Effector memory CD8-positive, alpha-beta T cell (primary cell): Measurements from ENCODE around the gene WNT1.

ENCODE experiments used
- ATAC-seq: fragments of 150-1000 bp; cut with Tn5 transposase; replicated peaks from 2 replicates; pipeline ENCODE4 v1.10.0; 2021; ENCODE audit warnings: mild to moderate bottlenecking, moderate library complexity
- DNase-seq, 3 experiments: peaks; one replicate each; pipeline ENCODE4 v3.0.0; 2021
- H3K27ac Mint-ChIP-seq, 2 donors: one replicate each; pipeline ENCODE4 v1.8.0; 2022; ENCODE audit warnings: mild to moderate bottlenecking in 2 of 2, mixed read lengths in 2 of 2, moderate library complexity in 2 of 2
- H3K27me3 Mint-ChIP-seq, 2 donors: one replicate each; pipeline ENCODE4 v1.8.0; 2022; ENCODE audit warnings: mixed read lengths in 2 of 2
- H3K36me3 Mint-ChIP-seq: one replicate; pipeline ENCODE4 v1.8.0; 2022; ENCODE audit warnings: mild to moderate bottlenecking, moderate library complexity, mixed read lengths; ENCODE audit not compliant: insufficient read depth
- H3K4me1 Mint-ChIP-seq, 2 donors: one replicate each; pipeline ENCODE4 v1.8.0; 2022; ENCODE audit warnings: low read depth in 2 of 2, mixed read lengths in 2 of 2
- H3K4me3 Mint-ChIP-seq, 2 donors: one replicate each; pipeline ENCODE4 v1.8.0; 2022; ENCODE audit warnings: mild to moderate bottlenecking in 2 of 2, mixed read lengths in 2 of 2, moderate library complexity in 2 of 2
- H3K9me3 Mint-ChIP-seq, 2 donors: one replicate each; pipeline ENCODE4 v1.8.0; 2022; ENCODE audit warnings: mixed read lengths in 2 of 2

Gene WNT1

GRCh38 chr12:48967991-48968390, 10.1 kb upstream of the WNT1 start:
- Mint-ChIP-seq H3K4me1 (peaks cover 18 to 25% of the 10 kb centered on the region in 2 donors), H3K27ac (no peak overlapping the region), H3K36me3 (peaks cover 8% of the 10 kb centered on the region), H3K27me3 (peaks cover 26 to 27% of the 10 kb centered on the region in 2 donors), H3K9me3 (no peaks in the 10 kb centered on the region), H3K4me3 (no peak overlapping the region)
- DNase-seq: no peak
- ATAC-seq: no peak

- Mint-ChIP-seq H3K9me3 (no peaks in the 10 kb centered on the region), H3K27me3 (peaks cover 29 to 32% of the 10 kb centered on the region in 2 donors), H3K4me3 (no peak overlapping the region), H3K4me1 (peaks cover 18 to 25% of the 10 kb centered on the region in 2 donors), H3K36me3 (peaks cover 8% of the 10 kb centered on the region), H3K27ac (no peak overlapping the region)
- DNase-seq (no peak), ATAC-seq (no peak)
These were observed 9.7 kb upstream of the WNT1 start for GRCh38 chr12:48968467-48968866.

- peaks cover 18 to 25% of the 10 kb centered on the region in 2 donors for H3K4me1 Mint-ChIP-seq
- H3K36me3 Mint-ChIP-seq: peaks cover 12% of the 10 kb centered on the region
- peak overlapping the region; percentile 27 to 74 for H3K4me3 Mint-ChIP-seq
- H3K27ac Mint-ChIP-seq: no peak overlapping the region
- peaks cover 32 to 40% of the 10 kb centered on the region in 2 donors for H3K27me3 Mint-ChIP-seq
- ATAC-seq: no peak
- DNase-seq: no peak
- no peaks in the 10 kb centered on the region for H3K9me3 Mint-ChIP-seq
These were observed 8.9 kb upstream of the WNT1 start for GRCh38 chr12:48969160-48969771.

- ATAC-seq (peak; percentile 71), DNase-seq (peak in 2 of 3 experiments; percentile 20 to 27)
- Mint-ChIP-seq H3K27ac (no peak overlapping the region), H3K27me3 (peaks cover 32 to 41% of the 10 kb centered on the region in 2 donors), H3K4me1 (peaks cover 18 to 25% of the 10 kb centered on the region in 2 donors), H3K36me3 (peaks cover 12% of the 10 kb centered on the region), H3K9me3 (no peaks in the 10 kb centered on the region), H3K4me3 (peak overlapping the region; percentile 74 to 89)
These were observed 8.1 kb upstream of the WNT1 start for GRCh38 chr12:48969833-48970701.

GRCh38 chr12:48970702-48971334, 7.3 kb upstream of the WNT1 start:
- Mint-ChIP-seq H3K36me3 (peaks cover 12% of the 10 kb centered on the region), H3K27me3 (peaks cover 32 to 41% of the 10 kb centered on the region in 2 donors), H3K4me3 (peak overlapping the region; percentile 74 to 89), H3K9me3 (no peaks in the 10 kb centered on the region), H3K4me1 (peaks cover 18 to 25% of the 10 kb centered on the region in 2 donors), H3K27ac (peak overlapping the region in 1 of 2 donors; percentile 19)
- DNase-seq: no peak
- no peak for ATAC-seq

GRCh38 chr12:48972213-48972951, 5.7 kb upstream of the WNT1 start:
- Mint-ChIP-seq H3K27me3 (peaks cover 32 to 41% of the 10 kb centered on the region in 2 donors), H3K4me1 (peaks cover 22 to 29% of the 10 kb centered on the region in 2 donors), H3K36me3 (peaks cover 14% of the 10 kb centered on the region), H3K4me3 (peak overlapping the region; percentile 74 to 89), H3K27ac (peak overlapping the region; percentile 19 to 68), H3K9me3 (no peaks in the 10 kb centered on the region)
- peak in 1 of 3 experiments; percentile 17 for DNase-seq
- ATAC-seq: peak; percentile 18

GRCh38 chr12:48972952-48973483, 5.1 kb upstream of the WNT1 start:
- Mint-ChIP-seq H3K4me3 (no peak overlapping the region), H3K27ac (no peak overlapping the region), H3K27me3 (peaks cover 32 to 41% of the 10 kb centered on the region in 2 donors), H3K36me3 (peaks cover 20% of the 10 kb centered on the region), H3K9me3 (no peaks in the 10 kb centered on the region), H3K4me1 (peaks cover 28 to 35% of the 10 kb centered on the region in 2 donors)
- DNase-seq (no peak), ATAC-seq (no peak)

GRCh38 chr12:48973531-48973930, 4.6 kb upstream of the WNT1 start:
- H3K27me3 Mint-ChIP-seq: peaks cover 32 to 41% of the 10 kb centered on the region in 2 donors
- no peak overlapping the region for H3K27ac Mint-ChIP-seq
- peaks cover 20% of the 10 kb centered on the region for H3K36me3 Mint-ChIP-seq
- DNase-seq: no peak
- H3K4me3 Mint-ChIP-seq: no peak overlapping the region
- no peaks in the 10 kb centered on the region for H3K9me3 Mint-ChIP-seq
- no peak for ATAC-seq
- H3K4me1 Mint-ChIP-seq: peaks cover 28 to 35% of the 10 kb centered on the region in 2 donors

- H3K4me3 Mint-ChIP-seq: no peak overlapping the region
- H3K4me1 Mint-ChIP-seq: peaks cover 33 to 40% of the 10 kb centered on the region in 2 donors
- peaks cover 32 to 41% of the 10 kb centered on the region in 2 donors for H3K27me3 Mint-ChIP-seq
- peaks cover 25% of the 10 kb centered on the region for H3K36me3 Mint-ChIP-seq
- peak in 1 of 3 experiments; percentile 36 for DNase-seq
- H3K27ac Mint-ChIP-seq: no peak overlapping the region
- ATAC-seq: no peak
- no peaks in the 10 kb centered on the region for H3K9me3 Mint-ChIP-seq
These were observed 4.0 kb upstream of the WNT1 start for GRCh38 chr12:48973941-48974673.

GRCh38 chr12:48977290-48978281, 536 bp upstream of the WNT1 start:
- no peaks in the 10 kb centered on the region for H3K9me3 Mint-ChIP-seq
- H3K27ac Mint-ChIP-seq: peak overlapping the region; percentile 85
- H3K4me3 Mint-ChIP-seq: peak overlapping the region; percentile 60 to 91
- DNase-seq: peak; percentile 84 to 90 (median 86)
- peak; percentile 55 for ATAC-seq
- peaks cover 42% of the 10 kb centered on the region for H3K36me3 Mint-ChIP-seq
- H3K27me3 Mint-ChIP-seq: peaks cover 10 to 17% of the 10 kb centered on the region in 2 donors
- H3K4me1 Mint-ChIP-seq: peaks cover 44 to 49% of the 10 kb centered on the region in 2 donors
